Stimulated activated CD4-positive, alpha-beta T cell treated with anti-CD3 and anti-CD28 coated beads, Interleukin-12 subunit alpha, Interleukin-12 subunit beta, amount 100 ng/mL, for 4 hours (primary cell): ENCODE results near the gene BICRAL.
"Not testable (repeated sequence)": the region's sequence is repeated elsewhere in the genome, so short reads cannot be mapped to it uniquely, and the experiment has no call there.

Experiments
- DNase-seq: peaks from one replicate; pipeline ENCODE4 v3.0.0-alpha.2; 2020

The BICRAL gene, protein sequence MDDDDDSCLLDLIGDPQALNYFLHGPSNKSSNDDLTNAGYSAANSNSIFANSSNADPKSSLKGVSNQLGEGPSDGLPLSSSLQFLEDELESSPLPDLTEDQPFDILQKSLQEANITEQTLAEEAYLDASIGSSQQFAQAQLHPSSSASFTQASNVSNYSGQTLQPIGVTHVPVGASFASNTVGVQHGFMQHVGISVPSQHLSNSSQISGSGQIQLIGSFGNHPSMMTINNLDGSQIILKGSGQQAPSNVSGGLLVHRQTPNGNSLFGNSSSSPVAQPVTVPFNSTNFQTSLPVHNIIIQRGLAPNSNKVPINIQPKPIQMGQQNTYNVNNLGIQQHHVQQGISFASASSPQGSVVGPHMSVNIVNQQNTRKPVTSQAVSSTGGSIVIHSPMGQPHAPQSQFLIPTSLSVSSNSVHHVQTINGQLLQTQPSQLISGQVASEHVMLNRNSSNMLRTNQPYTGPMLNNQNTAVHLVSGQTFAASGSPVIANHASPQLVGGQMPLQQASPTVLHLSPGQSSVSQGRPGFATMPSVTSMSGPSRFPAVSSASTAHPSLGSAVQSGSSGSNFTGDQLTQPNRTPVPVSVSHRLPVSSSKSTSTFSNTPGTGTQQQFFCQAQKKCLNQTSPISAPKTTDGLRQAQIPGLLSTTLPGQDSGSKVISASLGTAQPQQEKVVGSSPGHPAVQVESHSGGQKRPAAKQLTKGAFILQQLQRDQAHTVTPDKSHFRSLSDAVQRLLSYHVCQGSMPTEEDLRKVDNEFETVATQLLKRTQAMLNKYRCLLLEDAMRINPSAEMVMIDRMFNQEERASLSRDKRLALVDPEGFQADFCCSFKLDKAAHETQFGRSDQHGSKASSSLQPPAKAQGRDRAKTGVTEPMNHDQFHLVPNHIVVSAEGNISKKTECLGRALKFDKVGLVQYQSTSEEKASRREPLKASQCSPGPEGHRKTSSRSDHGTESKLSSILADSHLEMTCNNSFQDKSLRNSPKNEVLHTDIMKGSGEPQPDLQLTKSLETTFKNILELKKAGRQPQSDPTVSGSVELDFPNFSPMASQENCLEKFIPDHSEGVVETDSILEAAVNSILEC

DNA sequence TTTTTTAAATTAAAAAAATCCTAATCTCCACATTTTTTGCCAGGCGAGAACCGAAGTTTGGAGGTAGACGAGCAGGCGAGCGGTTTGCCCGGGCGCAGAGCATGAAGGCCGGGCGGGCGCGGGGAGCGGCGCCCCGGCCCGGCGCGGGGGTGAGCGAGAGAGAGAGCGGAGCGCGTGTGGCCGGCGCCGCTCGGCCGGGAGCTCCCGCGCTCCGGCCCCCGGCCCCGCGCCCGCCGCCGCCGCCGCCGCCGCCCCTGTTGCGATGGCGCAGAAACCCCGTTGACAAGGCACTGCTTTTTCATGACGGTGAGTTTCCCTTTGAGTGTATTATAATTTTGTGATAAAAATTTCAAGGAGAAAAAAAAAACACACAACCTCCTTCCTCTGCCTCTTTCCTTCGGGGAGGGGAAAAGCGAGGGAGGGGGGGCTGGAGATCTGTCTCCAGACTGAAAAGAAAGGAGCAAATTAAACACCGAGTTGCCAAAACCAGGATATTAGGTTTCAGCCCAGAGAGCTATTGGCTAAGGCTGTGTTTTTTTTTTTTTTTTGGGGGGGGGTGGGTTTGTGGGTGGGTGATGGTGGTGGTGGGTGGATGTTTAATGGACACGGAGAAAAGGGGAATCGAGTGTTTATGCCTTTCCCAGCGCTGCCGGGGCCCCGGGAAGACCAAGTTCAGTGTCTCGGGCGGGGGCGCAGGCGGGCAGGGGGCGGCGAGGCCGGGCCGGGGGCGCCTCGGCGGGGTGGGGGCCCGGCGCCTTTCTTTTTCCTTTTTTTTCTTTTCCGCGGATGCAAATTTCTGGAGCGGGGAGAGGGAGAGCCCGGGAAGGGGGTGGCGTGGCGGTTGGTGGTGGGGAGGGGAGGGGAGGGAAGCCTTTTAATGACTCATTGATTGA is at the start of gene BICRAL:
TSS of gene BICRAL (plus strand) at position 257 of the 893 bp plus-strand sequence. CDS start 39,971 bp downstream, outside the sequence.
- DNase-seq, result peak; percentile 72

DNA sequence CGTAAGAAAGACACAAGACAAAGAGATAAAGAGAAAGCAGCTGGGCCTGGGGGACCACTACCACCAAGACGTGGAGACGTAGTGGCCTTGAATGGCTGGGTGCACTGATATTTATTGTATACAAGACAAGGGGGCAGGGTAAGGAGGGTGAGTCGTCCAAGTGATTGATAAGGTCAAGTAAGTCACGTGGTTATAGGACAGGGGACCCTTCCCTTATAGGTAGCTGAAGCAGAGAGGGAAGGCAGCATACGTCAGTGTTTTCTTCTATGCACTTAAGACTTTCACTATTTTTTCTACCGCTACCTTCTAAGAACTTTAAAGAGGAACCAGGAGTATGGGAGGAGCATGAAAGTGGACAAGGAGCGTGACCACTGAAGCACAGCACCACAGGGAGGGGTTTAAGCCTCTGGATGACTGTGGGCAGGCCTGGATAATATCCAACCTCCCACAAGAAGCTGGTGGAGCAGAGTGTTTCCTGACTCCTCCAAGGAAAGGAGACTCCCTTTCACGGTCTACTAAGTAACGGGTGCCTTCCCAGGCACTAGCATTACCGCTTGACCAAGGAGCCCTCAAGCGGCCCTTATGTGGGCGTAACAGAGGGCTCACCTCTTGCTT is 47.9 kb upstream of the BICRAL start:
- DNase-seq, result not testable (repeated sequence)

DNA sequence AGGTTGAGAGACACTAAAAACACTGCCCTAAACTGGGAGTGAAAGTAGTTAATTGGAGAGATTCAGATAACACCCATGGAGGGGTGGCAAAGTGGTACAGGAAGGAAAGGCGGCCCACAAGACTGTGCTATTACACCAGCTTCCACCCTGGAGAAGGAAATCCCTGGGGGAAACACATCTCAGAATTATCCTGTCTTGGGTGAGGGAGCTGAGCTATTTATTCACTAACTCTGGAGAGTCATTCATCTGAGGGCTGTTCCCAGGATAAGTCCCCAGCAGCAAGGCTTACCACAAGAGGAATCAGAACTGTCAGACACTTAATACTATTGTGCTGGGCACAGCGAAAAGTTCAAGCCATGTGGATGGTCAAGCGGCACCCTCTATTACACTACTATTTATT is 45.9 kb upstream of the BICRAL start:
- DNase-seq, result no peak

DNA sequence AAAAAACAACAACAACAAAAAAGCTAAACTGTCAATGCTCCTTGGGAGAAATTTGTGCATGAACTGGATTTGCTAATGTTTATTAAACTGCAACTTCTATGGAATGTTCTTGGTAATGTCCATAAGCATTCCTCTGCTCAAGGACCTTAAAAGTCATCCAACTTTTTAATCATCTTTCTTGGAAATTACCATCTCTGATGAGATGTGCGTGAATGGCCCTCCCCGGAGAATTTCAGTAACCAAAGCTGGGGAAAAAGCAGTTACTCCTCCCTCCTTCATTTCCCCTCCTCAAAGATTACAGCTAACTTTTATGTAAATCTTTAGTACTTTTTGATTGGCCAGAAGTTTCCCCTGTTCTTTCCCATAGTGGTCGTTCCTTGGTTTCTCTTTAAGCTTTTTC is 41.1 kb upstream of the BICRAL start:
- no peak for DNase-seq

DNA sequence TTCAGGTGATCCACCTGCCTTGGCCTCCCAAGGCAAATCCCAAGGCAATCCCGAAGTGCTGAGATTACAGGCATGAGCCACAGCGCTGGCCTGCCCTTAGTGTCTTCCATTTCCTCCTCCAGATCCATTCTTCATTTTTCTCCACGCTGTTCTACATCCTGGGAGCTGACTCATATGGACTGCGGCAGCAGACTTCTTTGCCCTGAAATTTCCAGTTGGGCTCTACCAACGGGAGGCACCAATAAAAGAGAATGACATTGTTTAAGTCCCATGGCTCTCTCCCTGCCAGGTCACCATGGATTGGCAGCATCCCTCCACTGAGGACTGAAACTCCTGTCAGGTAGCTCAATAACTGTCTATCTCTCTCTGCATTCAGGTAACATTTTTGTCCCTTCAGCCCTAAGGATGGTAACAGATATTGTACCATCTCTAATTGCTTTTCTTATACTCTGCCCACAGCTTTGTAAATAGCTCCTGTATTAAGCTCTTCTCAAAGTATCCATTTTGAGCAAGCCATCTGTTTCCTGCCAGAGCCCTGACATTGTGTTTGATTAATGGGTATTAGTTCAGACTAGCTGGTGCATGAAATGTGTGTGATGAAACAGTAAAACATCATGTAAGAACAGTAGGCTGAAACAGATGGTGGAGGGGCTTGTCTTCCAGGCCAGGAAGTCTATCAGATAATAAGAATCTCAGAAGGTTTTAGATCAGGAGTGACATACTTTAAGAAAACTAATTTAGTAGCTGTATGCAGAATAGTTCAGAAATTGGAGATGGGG is 39.5 kb upstream of the BICRAL start:
- DNase-seq, result no peak

DNA sequence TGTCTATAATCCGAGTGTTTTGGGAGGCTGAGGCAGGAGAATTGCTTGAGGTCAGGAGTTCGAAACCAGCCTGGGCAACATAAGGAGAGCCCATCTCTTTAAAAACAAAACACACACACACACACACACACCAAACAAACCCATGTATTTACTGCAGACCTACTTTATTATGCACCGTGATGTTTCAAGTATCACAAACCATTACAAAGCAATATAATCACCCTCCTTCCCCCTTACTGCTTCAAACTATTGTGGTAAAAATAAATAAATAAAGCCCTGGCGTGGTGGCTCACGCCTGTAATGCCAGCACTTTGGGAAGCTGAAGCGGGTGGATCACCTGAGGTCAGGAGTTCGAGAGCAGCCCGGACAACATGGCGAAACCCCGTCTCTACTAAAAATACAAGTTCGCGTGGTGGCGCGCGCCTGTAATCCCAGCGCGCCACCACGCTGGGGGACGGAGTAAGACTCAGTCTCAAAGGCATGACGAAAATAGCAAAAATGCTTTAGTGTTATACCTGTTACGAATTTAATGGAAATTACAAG is 37.4 kb upstream of the BICRAL start:
- no peak for DNase-seq

DNA sequence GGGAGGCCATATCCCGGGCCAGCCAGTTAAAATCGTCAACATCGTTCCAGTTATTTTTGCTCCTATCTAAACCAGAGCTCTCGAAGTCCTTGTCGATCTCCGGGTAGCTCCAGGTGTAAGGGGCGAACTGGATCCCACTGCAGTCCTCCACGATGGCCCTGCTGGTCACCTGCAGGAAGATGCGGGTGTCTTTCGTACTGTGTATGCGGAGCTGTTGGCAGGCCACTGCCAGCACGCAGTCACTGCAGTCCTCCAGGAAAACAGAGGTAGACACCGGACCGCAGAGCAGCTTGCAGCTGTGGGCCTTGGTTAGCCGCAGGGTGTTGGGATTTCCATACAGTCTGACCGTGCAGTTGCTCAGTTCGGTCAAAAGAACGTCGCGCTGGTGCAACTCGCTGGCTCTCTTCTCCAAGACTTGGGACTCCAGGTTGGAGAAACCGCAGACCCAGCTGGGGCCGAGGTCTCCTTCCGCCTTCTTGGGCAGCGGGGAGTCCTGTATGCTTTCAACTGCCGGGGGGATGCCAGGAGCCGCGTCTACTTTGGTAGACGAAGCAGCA is 36.7 kb upstream of the BICRAL start:
- DNase-seq, result no peak

DNA sequence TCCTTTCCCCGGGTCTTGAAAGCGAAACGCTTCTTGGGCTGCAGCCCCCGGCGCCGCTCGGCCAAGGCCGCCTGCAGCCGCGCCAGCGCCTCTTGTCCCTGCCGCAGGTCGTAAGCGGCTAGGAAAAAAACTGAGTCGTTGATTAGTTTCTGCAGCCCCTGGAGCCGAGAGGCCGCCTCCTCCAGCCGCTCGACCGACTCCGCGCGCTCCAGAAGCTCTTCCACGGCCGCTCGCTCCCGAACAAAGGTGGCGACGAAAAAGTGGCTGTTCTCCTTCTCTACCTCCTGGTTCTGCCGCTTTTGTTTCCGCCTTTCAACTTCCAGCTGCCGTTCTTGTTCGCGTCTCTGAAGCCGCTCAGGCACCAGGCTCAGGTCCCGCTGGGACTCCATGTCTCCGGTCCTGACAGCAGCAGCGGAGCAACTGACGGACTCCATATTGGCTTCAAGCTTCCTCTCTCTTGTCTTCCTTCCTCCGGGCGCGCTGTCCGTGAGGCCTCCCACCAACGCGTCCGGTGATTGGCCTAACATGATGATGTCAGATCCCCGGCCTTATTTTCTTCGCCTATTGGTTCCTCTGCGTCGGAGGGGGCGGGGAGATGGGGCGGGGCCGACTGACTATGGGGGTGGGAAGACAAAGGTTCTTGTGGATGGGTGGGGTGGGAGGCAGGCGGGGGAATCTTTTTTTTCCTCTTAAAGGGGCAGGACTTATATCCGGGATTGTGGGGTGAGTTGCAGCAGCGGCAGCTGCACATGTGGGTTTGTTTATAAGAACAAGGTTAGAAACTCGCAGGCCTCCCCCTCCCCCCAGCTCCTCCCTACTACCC is 36.0 kb upstream of the BICRAL start, which contains the start of gene TBCC:
TSS of gene TBCC (minus strand) at position 464 of the 823 bp plus-strand sequence. CDS start at position 434, 30 bp downstream.
- peak; percentile 87 for DNase-seq

DNA sequence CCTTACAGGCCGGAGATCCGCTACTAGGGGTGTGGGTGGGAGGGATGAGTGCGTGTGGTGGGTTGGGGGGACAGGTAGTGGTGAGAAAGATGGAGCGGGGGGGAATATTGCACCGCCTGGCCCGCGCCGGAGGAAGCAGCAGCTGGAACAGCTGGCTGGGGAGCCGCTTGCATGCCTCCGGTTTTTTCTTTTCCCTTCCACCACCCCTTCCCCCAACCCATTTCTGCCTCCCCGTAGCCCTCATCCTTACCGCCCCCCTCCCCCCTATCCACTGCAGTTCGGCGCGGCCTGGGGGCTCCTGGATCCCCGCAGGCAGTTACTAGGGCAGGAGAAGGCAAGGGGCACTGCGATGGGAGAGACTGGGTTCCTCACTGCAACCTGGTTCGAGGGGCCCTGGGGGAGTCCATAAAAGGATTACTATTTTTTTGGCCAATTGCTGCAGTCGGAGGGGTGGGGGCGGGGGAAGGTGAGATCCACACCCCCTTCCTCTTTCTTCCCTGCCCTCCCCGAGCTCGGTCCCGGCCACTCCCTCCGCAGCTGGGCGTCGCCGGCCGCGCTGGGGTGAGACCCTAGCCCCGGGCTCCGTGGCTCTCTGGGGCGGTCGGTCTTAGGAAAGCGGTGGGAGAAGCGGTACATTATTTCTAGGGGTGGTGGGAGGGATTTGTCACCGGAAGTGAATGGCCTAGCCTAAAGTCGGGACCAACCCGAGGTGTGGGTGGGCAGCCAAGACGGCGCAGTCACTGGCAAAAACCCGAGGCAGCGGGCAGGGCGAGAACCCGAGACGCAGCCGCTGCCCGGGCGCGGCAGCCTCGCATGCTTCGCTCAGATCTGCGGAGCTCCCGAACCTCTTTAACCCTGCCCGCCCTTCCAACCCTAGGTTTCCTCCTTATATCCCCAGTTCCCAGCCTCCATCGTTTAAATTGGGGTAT is 35.1 kb upstream of the BICRAL start:
- peak; percentile 70 for DNase-seq

DNA sequence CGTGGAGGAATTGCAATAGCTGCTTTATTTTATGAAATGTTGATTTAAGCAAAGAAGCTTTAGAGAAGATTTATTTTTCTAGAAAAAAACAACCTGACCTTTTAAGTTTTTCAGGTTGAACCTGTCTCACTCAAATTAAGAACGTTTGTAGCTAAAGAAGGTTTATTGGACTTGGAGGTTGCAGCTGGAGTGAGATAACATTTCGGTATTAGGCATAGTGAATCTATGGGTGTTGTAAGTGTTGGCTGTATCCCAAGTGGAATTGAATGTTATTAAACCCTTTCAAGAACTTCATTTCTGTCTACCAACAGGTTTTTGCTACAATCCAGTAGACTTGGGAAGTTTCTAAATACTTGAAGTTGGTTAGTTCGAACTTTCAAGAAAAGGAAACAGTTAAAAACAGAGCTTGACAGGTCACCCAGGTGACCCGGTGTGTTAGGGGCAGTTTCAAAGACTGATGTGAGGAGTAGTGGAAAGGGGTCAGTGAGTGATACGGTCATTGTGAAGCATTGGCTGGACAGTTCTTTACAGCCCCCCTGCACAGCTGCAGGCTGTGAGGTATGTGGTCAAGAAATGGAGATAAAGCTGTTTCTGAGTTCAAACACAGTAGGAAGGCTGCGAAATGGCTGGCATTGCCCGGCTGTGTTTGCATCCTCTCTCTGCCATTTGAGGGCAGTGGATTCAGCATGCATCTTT is 33.5 kb upstream of the BICRAL start:
- DNase-seq, result no peak

DNA sequence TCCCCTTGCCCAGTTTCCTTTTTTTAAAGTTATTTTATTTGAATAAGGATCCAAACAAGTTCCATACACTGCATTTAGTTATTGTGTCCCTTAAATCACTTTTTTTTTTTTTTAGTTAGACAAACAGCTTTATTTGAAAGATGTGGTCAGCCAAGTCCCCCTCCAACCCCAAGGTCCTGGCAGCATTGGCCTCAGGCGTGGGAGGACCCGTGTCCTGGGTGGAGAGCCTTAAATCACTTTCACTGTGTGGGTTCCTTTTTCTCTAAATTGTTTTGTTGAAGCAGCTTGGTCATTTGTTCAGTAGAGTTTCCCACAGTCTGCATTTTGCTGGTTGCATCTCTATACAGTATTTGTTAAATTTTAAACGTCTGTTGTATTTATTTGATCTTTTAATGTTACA is 30.8 kb upstream of the BICRAL start:
- DNase-seq, result no peak

DNA sequence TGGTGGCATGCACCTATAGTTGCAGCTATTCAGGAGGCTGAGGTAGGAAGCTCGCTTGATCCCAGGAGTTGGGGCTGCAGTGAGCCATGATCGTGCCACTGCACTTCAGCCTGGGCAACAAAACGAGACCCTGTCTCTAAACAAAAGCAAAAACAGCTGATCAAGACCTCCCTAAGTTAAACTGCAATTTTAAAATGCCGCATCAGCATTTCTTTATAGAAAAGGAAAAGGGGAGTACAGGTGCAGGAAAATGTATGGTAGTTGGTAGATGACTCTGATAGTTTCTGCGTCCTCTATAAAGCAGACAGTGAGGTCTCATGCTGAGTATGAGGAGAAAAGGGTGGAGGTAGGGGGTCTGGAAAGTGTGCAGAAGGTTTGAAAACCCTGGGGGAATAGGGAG is 27.1 kb upstream of the BICRAL start:
- no peak for DNase-seq

DNA sequence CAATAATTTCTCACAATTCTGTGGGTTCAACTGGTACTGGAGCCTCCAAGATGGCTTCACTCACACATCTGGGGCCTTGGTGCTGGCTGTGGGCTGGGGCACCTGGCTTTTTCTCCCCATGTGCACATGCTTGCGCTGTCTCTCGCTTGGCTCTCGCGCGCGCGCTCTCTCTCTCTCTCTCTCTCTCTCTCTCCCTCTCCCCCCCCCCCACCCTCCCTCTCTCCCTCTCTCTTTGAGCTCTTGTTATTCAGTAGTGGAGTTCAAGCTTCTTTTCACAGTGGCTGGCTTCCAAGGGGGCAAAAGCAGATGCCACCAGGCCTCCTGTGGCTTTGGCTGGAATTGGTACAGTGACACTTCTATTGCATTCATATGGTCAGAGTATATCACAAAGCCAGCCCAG is 25.1 kb upstream of the BICRAL start:
- no peak for DNase-seq

DNA sequence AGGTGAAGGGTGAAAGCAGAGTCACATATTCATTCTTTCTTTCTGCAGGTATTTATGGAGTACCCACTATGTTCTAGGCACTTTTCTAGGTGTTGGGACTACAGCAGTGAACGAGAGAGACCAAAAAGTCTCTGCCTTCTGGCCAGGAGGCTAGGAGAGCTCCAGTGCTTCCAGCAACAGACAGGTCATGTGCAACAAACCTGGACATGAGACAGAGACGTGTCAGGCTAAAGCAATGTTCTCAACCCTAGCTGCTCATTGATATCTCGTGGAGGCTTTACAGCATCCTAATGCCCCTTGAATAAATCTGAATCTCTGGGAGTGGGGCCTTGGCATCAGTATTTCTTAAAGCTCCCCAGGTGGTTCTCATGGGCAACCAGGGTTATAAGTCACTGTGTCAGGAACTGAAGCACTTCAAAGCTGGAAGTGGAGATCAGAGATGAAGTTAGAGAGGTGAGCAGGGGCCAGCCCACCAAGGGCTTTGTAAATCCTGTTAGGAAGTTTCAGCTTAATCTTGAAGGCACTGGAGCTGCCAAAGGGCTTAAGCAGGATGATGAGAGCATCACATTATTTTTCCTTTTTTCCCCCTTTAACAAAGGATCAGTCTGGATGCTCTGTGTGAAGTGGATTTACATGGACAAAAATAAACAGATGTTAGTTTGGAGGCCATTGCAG is 23.0 kb upstream of the BICRAL start:
- no peak for DNase-seq

DNA sequence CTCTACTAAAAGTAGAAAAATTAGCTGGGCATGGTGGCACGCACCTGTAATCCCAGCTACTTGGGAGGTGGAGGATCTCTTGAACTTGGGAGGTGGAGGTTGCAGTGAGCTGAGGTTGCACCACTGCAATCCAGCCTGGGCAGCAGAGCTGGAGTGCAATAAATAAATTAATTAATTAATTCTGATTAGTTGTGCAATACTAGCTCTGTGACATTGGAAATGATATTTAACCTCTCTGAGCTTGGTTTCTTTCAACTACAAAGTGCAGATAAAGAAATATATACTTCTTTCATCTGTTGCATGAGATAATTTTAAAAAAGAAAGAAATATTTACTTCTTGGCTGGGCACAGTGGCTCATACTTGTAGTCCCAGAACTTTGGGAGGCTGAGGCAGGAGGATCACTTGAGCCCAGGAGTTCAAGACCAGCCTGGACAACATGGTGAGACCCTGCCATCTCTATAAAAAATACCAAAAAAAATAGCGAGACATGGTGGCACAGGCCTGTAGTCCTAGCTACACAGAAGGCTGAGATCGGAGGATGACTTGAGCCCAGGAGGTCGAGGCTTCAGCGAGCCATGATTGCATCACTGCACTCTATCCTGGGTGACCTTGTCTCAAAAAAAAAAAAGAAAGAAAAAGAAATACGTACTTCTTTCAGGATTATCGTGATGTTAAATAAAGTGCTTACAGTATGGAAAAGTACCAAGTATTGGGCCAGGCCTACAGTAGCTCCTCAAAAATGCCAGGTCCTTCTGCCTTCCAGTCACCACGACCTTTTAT is 20.4 kb upstream of the BICRAL start:
- DNase-seq, result no peak

DNA sequence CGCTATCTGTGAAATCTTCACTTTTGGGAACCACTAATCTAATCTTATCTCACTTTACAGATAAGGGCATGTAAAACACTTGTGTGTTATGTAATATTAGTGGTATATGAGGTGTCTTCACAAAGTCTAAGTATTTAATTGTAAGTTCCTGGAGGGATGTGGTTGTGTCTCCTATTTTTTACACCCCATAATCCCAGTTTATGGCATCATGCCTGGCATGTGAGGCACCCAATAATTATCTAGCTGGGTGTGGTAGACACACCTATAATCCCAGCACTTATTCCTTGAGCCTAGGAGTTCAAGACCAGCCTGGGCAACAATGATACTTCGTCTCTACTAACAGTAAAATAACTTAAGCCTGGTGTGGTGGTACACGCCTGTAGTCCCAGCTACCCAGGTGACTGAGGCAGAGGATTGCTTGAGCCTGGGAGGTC is 19.4 kb upstream of the BICRAL start:
- DNase-seq, result no peak
